Measurements from ENCODE around the gene EPB41L2. TPM values are rescaled to one million over a fixed set of nuclear protein-coding genes. Genes with fewer than 3 reads are reported as not detected.

Gene EPB41L2
- total RNA-seq, 2 donors from 2014 or later = 160 to 189 TPM

GRCh38 chr6:131103901-131104300 is 40.9 kb upstream of the EPB41L2 start:
- no peaks in the 10 kb centered on the region for H3K36me3 ChIP-seq (ENCODE audit: control insufficient read depth, insufficient read depth, low read length)
- Mint-ChIP-seq H3K27me3 (ENCODE audit: insufficient read depth) (no peaks in the 10 kb centered on the region), H3K4me3 (no peak overlapping the region), H3K27ac (no peak overlapping the region), H3K36me3 (ENCODE audit: low read depth) (no peaks in the 10 kb centered on the region), H3K4me1 (no peaks in the 10 kb centered on the region), H3K9me3 (peaks cover 13% of the 10 kb centered on the region)
- H3K9me3 ChIP-seq (ENCODE audit: control insufficient read depth, low read length) = no peaks in the 10 kb centered on the region
- H3K4me1 ChIP-seq (ENCODE audit: control insufficient read depth, insufficient read depth, low read length) = no peaks in the 10 kb centered on the region
- no peak for TF ChIP-seq CTCF (conservative IDR thresholded peaks at IDR 0.05)
- WGBS, 2 experiments (ENCODE audit: insufficient coverage in 1 of 2, insufficient read length in 1 of 2) = 100% methylated on average over 1 of the region's 1 CpG; no CpG with 5 or more reads in 1 of the 2 experiments
- H3K9ac ChIP-seq (ENCODE audit: extremely low read depth, low read length, poor library complexity, severe bottlenecking) = no peak overlapping the region
- H3K27ac ChIP-seq (ENCODE audit: low read depth, low read length) = no peak overlapping the region
- H3K4me3 ChIP-seq (ENCODE audit: low read length) = no peak overlapping the region
- H3K27me3 ChIP-seq (ENCODE audit: control insufficient read depth, insufficient read depth, low read length, poor library complexity, severe bottlenecking) = no peaks in the 10 kb centered on the region
- DNase-seq = no peak

GRCh38 chr6:131103296-131103695 is 40.3 kb upstream of the EPB41L2 start:
- H3K27me3 Mint-ChIP-seq (ENCODE audit: insufficient read depth) = no peaks in the 10 kb centered on the region
- no peak overlapping the region for H3K27ac Mint-ChIP-seq
- H3K9me3 Mint-ChIP-seq = peaks cover 13% of the 10 kb centered on the region
- no peak for DNase-seq
- Histone ChIP-seq H3K9me3 (ENCODE audit: control insufficient read depth, low read length) (no peaks in the 10 kb centered on the region), H3K27me3 (ENCODE audit: control insufficient read depth, insufficient read depth, low read length, poor library complexity, severe bottlenecking) (no peaks in the 10 kb centered on the region), H3K4me1 (ENCODE audit: control insufficient read depth, insufficient read depth, low read length) (no peaks in the 10 kb centered on the region), H3K27ac (ENCODE audit: low read depth, low read length) (no peak overlapping the region), H3K4me3 (ENCODE audit: low read length) (no peak overlapping the region), H3K36me3 (ENCODE audit: control insufficient read depth, insufficient read depth, low read length) (no peaks in the 10 kb centered on the region), H3K9ac (ENCODE audit: extremely low read depth, low read length, poor library complexity, severe bottlenecking) (no peak overlapping the region)
- no peaks in the 10 kb centered on the region for H3K36me3 Mint-ChIP-seq (ENCODE audit: low read depth)
- WGBS, 2 experiments (ENCODE audit: insufficient coverage in 1 of 2, insufficient read length in 1 of 2) = 80 to 83% methylated on average over 3 of the region's 4 CpGs
- H3K4me3 Mint-ChIP-seq = no peak overlapping the region
- TF ChIP-seq CTCF (conservative IDR thresholded peaks at IDR 0.05) = no peak
- H3K4me1 Mint-ChIP-seq = no peaks in the 10 kb centered on the region

- no peaks in the 10 kb centered on the region for H3K36me3 Mint-ChIP-seq (ENCODE audit: low read depth)
- H3K27ac Mint-ChIP-seq = no peak overlapping the region
- WGBS, 2 experiments (ENCODE audit: insufficient coverage in 1 of 2, insufficient read length in 1 of 2) = 71 to 86% methylated on average over 1 to 4 of the region's 5 CpGs
- H3K4me3 ChIP-seq (ENCODE audit: low read length) = no peak overlapping the region
- H3K27ac ChIP-seq (ENCODE audit: low read depth, low read length) = no peak overlapping the region
- H3K4me1 Mint-ChIP-seq = no peaks in the 10 kb centered on the region
- peaks cover 13% of the 10 kb centered on the region for H3K9me3 Mint-ChIP-seq
- no peak for DNase-seq
- TF ChIP-seq CTCF (conservative IDR thresholded peaks at IDR 0.05) = no peak
- H3K27me3 ChIP-seq (ENCODE audit: control insufficient read depth, insufficient read depth, low read length, poor library complexity, severe bottlenecking) = no peaks in the 10 kb centered on the region
- no peak overlapping the region for H3K4me3 Mint-ChIP-seq
- no peak overlapping the region for H3K9ac ChIP-seq (ENCODE audit: extremely low read depth, low read length, poor library complexity, severe bottlenecking)
- H3K36me3 ChIP-seq (ENCODE audit: control insufficient read depth, insufficient read depth, low read length) = no peaks in the 10 kb centered on the region
- no peaks in the 10 kb centered on the region for H3K4me1 ChIP-seq (ENCODE audit: control insufficient read depth, insufficient read depth, low read length)
- H3K9me3 ChIP-seq (ENCODE audit: control insufficient read depth, low read length) = no peaks in the 10 kb centered on the region
- H3K27me3 Mint-ChIP-seq (ENCODE audit: insufficient read depth) = no peaks in the 10 kb centered on the region
Measured at GRCh38 chr6:131101911-131102680, 39.1 kb upstream of the EPB41L2 start.

Measured in endodermal cell (in vitro differentiated cells).